BLaER1 treated with 17β-estradiol and CSF1 and Interleukin-3, amounts not matched to agents 10 nM and 100 nM (cell line): ENCODE measurements around the gene CFAP410.
A peak's percentile ranks its signal among the peaks of the same experiment; 100 is the strongest.

ENCODE experiments used
- H3K27ac ChIP-seq, 11 experiments: shearing (Covaris generic); formaldehyde crosslinking; 2 replicates each; pipeline ENCODE4 v1.8.1; 2022
- H3K27me3 ChIP-seq, 11 experiments: shearing (Covaris generic); formaldehyde crosslinking; 2 replicates each; pipeline ENCODE4 v1.8.1; 2022
- H3K36me3 ChIP-seq, 11 experiments: shearing (Covaris generic); formaldehyde crosslinking; 2 replicates each; pipeline ENCODE4 v1.8.1; 2022
- H3K4me1 ChIP-seq, 10 experiments: shearing (Covaris generic); formaldehyde crosslinking; 2 replicates each; pipeline ENCODE4 v1.8.1; 2022
- H3K4me2 ChIP-seq, 11 experiments: shearing (Covaris generic); formaldehyde crosslinking; 2 replicates each; pipeline ENCODE4 v1.8.1; 2022
- H3K4me3 ChIP-seq, 10 experiments: shearing (Covaris generic); formaldehyde crosslinking; 2 replicates each; pipeline ENCODE4 v1.8.1; 2022
- H3K9ac ChIP-seq, 11 experiments: shearing (Covaris generic); formaldehyde crosslinking; 2 replicates each; pipeline ENCODE4 v1.8.1; 2022
- H3K9me3 ChIP-seq, 11 experiments: shearing (Covaris generic); formaldehyde crosslinking; replicated peaks in 1 of 11; 2 replicates each; pipeline ENCODE4 v1.8.1; 2022
- H4K20me1 ChIP-seq, 11 experiments: shearing (Covaris generic); formaldehyde crosslinking; 2 replicates each; pipeline ENCODE4 v1.8.1; 2022
- Cebpa-rat ChIP-seq, 11 experiments: shearing (Covaris generic); IDR thresholded peaks; 2 replicates each; pipeline ENCODE4 v1.8.1; 2022

CFAP410 gene

GRCh38 chr21:44315691-44316203 lies 23.4 kb downstream of the CFAP410 start:
- H3K4me2 ChIP-seq: no peak overlapping the region
- H3K27ac ChIP-seq: peak overlapping the region in 3 of 11 experiments; percentile 8 to 43 (median 40); a peak in 5 of 22 replicates
- no peaks in the 10 kb centered on the region for H3K27me3 ChIP-seq
- H3K4me3 ChIP-seq: no peak overlapping the region
- no peak for TF ChIP-seq Cebpa-rat (IDR thresholded peaks at IDR 0.05)
- H3K4me1 ChIP-seq: no peaks in the 10 kb centered on the region
- H4K20me1 ChIP-seq: peaks cover 5 to 100% (median 74%) of the 10 kb centered on the region in 11 experiments; a peak in 20 of 22 replicates
- H3K9me3 ChIP-seq: no peaks in the 10 kb centered on the region
- peak overlapping the region in 1 of 11 experiments; percentile 37; a peak in 1 of 22 replicates for H3K9ac ChIP-seq
- peaks cover 85 to 100% (median 99%) of the 10 kb centered on the region in 11 experiments for H3K36me3 ChIP-seq

GRCh38 chr21:44314561-44314960 lies 24.6 kb downstream of the CFAP410 start:
- peaks cover 85 to 100% (median 99%) of the 10 kb centered on the region in 11 experiments for H3K36me3 ChIP-seq
- no peak for TF ChIP-seq Cebpa-rat (IDR thresholded peaks at IDR 0.05)
- no peak overlapping the region for H3K4me2 ChIP-seq
- H4K20me1 ChIP-seq: peaks cover 17 to 100% (median 81%) of the 10 kb centered on the region in 11 experiments
- peaks cover 0 to 11% (median 8%) of the 10 kb centered on the region in 10 experiments; a peak in 14 of 20 replicates for H3K4me1 ChIP-seq
- H3K9me3 ChIP-seq: no peaks in the 10 kb centered on the region
- H3K27ac ChIP-seq: no peak overlapping the region
- H3K9ac ChIP-seq: no peak overlapping the region
- no peaks in the 10 kb centered on the region for H3K27me3 ChIP-seq
- H3K4me3 ChIP-seq: no peak overlapping the region

DNA sequence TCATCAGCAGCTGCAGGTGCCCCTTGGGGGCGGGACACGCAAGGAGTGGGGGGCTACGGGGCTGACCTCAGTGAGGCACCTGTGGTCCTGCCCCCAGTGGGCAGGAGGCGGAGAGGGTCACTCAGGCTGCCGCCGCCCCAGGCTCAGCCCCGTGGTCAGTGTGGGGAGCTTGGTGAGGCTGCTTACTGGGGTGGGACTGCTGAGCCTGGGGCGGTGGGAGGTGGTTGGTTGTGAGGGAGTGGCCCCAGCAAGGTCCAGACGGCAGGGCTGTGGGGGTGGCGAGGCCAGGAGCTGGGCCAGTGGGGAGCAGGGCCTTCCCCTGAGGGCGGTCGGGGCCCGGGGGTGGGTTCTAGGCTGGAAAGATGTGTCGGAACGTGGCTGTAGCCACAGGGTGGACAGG lies 25.1 kb downstream of the CFAP410 start:
- H3K27ac ChIP-seq: no peak overlapping the region
- H3K9ac ChIP-seq: no peak overlapping the region
- H3K4me1 ChIP-seq: peaks cover 0 to 15% (median 13%) of the 10 kb centered on the region in 10 experiments; a peak in 14 of 20 replicates
- no peaks in the 10 kb centered on the region for H3K27me3 ChIP-seq
- TF ChIP-seq Cebpa-rat (IDR thresholded peaks at IDR 0.05): no peak
- no peak overlapping the region for H3K4me3 ChIP-seq
- H4K20me1 ChIP-seq: peaks cover 21 to 100% (median 82%) of the 10 kb centered on the region in 11 experiments
- no peaks in the 10 kb centered on the region for H3K9me3 ChIP-seq
- H3K4me2 ChIP-seq: no peak overlapping the region
- H3K36me3 ChIP-seq: peaks cover 84 to 100% (median 98%) of the 10 kb centered on the region in 11 experiments

DNA sequence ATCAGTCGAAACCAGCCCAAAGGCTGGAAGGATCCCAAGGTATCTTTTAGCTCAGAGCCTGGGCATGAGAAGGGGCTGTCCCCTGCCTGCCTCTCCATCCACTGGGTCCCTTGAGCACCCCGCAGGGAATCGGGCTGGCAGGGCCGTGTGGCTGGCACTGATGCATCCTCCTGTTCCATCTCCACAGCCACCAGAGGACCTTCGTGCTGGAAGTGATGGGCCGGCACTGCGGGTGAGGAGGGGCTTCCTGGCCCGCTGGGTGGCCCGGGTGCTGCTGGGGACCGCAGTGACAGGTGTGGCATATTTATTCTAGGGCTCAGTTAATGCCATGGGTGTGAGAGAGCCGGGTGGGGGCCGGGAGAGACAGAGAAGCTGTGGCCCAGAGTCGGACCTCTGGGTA lies 25.7 kb downstream of the CFAP410 start:
- H3K4me1 ChIP-seq: peaks cover 0 to 22% (median 19%) of the 10 kb centered on the region in 10 experiments; a peak in 14 of 20 replicates

DNA sequence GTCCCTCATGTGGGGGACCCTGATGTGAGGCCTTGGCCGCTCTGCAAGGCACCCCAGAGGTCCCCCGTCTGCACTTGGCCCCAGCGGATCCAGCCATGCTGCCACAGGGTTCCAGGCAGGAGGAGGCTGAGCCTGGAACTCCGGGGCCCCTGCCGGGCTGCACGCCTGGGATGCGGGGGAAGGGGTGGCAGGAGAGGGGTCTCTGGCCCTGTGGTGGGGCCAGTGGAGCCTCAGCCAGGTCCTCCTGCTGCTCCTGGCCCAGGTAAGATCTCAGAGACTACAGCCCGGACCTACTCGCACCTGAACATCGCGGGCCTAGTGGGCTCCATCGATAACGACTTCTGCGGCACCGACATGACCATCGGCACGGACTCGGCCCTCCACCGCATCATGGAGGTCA lies 26.5 kb downstream of the CFAP410 start:
- H4K20me1 ChIP-seq: peaks cover 26 to 100% (median 93%) of the 10 kb centered on the region in 11 experiments
- no peak overlapping the region for H3K4me3 ChIP-seq
- no peak overlapping the region for H3K27ac ChIP-seq
- no peak for TF ChIP-seq Cebpa-rat (IDR thresholded peaks at IDR 0.05)
- H3K4me1 ChIP-seq: peaks cover 0 to 29% (median 27%) of the 10 kb centered on the region in 10 experiments; a peak in 14 of 20 replicates
- H3K4me2 ChIP-seq: no peak overlapping the region
- H3K9me3 ChIP-seq: no peaks in the 10 kb centered on the region
- H3K36me3 ChIP-seq: peaks cover 76 to 100% (median 96%) of the 10 kb centered on the region in 11 experiments
- H3K27me3 ChIP-seq: no peaks in the 10 kb centered on the region
- H3K9ac ChIP-seq: no peak overlapping the region; a peak in 1 of 22 replicates

More for the DNA sequence above, 25.7 kb downstream of the CFAP410 start:
- no peaks in the 10 kb centered on the region for H3K9me3 ChIP-seq
- H4K20me1 ChIP-seq: peaks cover 22 to 100% (median 88%) of the 10 kb centered on the region in 11 experiments
- TF ChIP-seq Cebpa-rat (IDR thresholded peaks at IDR 0.05): no peak
- H3K27me3 ChIP-seq: no peaks in the 10 kb centered on the region
- no peak overlapping the region for H3K4me2 ChIP-seq
- no peak overlapping the region for H3K27ac ChIP-seq
- peaks cover 78 to 100% (median 96%) of the 10 kb centered on the region in 11 experiments for H3K36me3 ChIP-seq
- H3K4me3 ChIP-seq: no peak overlapping the region
- H3K9ac ChIP-seq: no peak overlapping the region

DNA sequence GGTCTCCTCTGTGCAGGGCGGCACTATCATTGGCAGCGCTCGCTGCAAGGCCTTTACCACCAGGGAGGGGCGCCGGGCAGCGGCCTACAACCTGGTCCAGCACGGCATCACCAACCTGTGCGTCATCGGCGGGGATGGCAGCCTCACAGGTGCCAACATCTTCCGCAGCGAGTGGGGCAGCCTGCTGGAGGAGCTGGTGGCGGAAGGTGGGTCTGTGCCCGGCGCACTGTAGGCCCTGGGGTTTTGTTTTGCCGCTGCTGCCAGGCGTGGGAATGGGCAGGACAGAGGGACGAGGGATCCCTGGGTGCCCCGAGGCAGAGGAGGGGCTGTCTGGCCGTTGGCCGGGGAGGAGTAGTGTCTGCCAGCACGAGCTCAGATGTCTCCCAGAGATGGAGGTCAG lies 27.1 kb downstream of the CFAP410 start:
- H3K36me3 ChIP-seq: peaks cover 76 to 100% (median 96%) of the 10 kb centered on the region in 11 experiments
- H4K20me1 ChIP-seq: peaks cover 30 to 100% (median 94%) of the 10 kb centered on the region in 11 experiments
- H3K9me3 ChIP-seq: no peaks in the 10 kb centered on the region
- H3K9ac ChIP-seq: no peak overlapping the region; a peak in 1 of 22 replicates
- no peak for TF ChIP-seq Cebpa-rat (IDR thresholded peaks at IDR 0.05)
- no peak overlapping the region for H3K27ac ChIP-seq
- H3K4me1 ChIP-seq: peaks cover 0 to 36% (median 33%) of the 10 kb centered on the region in 10 experiments; a peak in 14 of 20 replicates
- no peak overlapping the region for H3K4me3 ChIP-seq
- H3K4me2 ChIP-seq: no peak overlapping the region
- no peaks in the 10 kb centered on the region for H3K27me3 ChIP-seq

DNA sequence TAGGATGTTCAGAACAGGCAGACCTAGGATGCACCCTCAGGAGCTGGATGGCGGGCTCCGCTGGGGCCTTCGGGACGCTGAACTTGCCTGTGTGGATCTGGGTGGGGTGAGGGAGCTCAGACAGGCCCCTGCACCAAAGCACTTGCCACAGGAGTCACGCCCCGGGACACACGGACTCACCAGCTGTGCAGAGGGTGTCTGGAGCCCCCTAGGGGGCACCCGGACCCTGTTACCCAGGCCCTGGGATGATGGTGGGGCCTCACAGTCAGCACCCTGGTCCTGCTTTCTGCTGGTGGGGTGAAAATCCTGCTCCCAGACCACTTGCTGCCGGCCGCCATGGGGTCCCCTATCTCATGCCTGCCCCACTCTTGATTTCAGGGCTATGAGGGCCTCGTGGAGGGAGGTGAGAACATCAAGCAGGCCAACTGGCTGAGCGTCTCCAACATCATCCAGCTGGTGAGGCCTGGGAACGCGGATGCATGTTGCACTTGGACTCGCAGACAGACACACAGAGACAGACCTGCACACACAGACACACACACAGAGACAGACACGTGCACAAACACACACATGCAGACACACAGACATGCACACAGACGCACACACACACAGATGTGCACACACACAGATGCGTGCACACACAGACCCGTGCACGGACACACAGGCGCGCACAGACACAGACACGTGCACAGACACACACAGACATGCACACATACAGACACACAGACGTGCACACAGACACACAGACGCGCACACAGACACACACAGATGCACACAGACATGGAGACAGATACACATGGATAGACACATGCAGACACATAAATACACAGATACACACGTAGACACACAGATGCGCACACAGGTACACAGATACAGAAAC lies 28.3 kb downstream of the CFAP410 start:
- H3K9me3 ChIP-seq: no peaks in the 10 kb centered on the region
- H3K27me3 ChIP-seq: no peaks in the 10 kb centered on the region
- TF ChIP-seq Cebpa-rat (IDR thresholded peaks at IDR 0.05): no peak
- no peak overlapping the region for H3K4me3 ChIP-seq
- H3K4me2 ChIP-seq: peak overlapping the region in 3 of 11 experiments; percentile 30 to 53 (median 39); a peak in 3 of 22 replicates
- H3K4me1 ChIP-seq: peaks cover 6 to 48% (median 45%) of the 10 kb centered on the region in 10 experiments
- peak overlapping the region in 6 of 11 experiments; percentile 21 to 58 (median 47); a peak in 5 of 22 replicates for H3K9ac ChIP-seq
- H4K20me1 ChIP-seq: peaks cover 43 to 100% (median 96%) of the 10 kb centered on the region in 11 experiments
- peaks cover 75 to 100% (median 96%) of the 10 kb centered on the region in 11 experiments for H3K36me3 ChIP-seq
- H3K27ac ChIP-seq: peak overlapping the region in 2 of 11 experiments; percentile 25 to 55; a peak in 3 of 22 replicates

DNA sequence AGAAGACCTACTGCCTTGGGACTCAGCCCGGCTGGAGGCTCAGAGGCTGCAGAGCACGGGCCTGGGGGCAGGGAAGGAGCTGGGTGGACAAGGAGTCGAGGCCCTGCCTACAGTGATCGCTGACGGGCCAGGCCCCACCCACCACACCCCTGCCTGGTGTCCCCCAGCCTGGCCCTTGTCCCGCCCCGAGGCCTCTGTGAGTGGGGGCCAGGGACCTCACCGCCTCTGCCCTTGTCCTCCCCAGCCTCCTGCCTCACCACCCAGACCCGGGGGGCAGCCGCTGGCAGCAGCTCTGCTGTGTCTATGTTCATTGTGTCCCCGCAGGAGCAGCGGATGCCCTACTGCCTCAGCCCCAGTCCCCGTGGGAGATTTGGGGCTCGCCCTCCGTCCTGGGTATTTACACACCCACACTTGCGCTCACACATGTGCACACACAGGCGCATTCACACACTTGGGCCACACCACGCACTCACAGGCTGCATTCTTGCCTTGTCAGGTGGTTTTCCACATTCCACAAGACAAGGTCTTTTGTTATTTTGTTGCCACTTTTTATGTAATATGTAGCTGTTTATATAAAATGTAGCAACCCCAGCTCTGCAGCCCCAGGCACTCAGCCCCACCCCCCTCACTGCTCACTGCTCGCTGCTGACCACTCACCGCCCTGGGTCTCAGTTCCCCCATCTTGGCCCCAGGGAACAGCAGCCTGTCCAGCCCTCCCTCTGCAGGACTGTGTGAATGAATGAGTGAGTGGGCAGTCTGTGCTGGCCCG lies 32.1 kb downstream of the CFAP410 start:
- H3K4me2 ChIP-seq: peak overlapping the region in 7 of 11 experiments; percentile 92 to 100 (median 98); a peak in 7 of 22 replicates
- peaks cover 44 to 85% (median 82%) of the 10 kb centered on the region in 10 experiments for H3K4me1 ChIP-seq
- H3K9me3 ChIP-seq: no peaks in the 10 kb centered on the region
- no peak overlapping the region for H3K4me3 ChIP-seq
- H3K36me3 ChIP-seq: peaks cover 49 to 73% (median 61%) of the 10 kb centered on the region in 11 experiments
- H3K9ac ChIP-seq: peak overlapping the region in 9 of 11 experiments; percentile 45 to 91 (median 66); a peak in 15 of 22 replicates
- TF ChIP-seq Cebpa-rat (IDR thresholded peaks at IDR 0.05): no peak
- no peaks in the 10 kb centered on the region for H3K27me3 ChIP-seq
- peaks cover 80 to 100% (median 99%) of the 10 kb centered on the region in 11 experiments for H4K20me1 ChIP-seq
- H3K27ac ChIP-seq: peak overlapping the region in 3 of 11 experiments; percentile 12 to 87 (median 28); a peak in 2 of 22 replicates
